Neural cell (in vitro differentiated cells): ENCODE results near the gene HSPA12A. TPM values are rescaled to one million over a fixed set of nuclear protein-coding genes. Genes with fewer than 3 reads are reported as not detected.

Experiments
- H2AFZ ChIP-seq: fragments of 200-600, 300-800 bp; sonication (generic), shearing (Covaris generic); 2 replicates; pipeline ENCODE4 v1.6.0; 2014; ENCODE audit warnings: low read depth, mild to moderate bottlenecking, antibody characterized with exemption, low read length, moderate library complexity
- H3F3A ChIP-seq: fragments of 200-600 bp; shearing (Covaris generic); 2 replicates; pipeline ENCODE4 v1.6.1; 2016; ENCODE audit warnings: mild to moderate bottlenecking, moderate library complexity, mixed read lengths, antibody characterized with exemption, low read length; ENCODE audit not compliant: insufficient read depth, poor library complexity, severe bottlenecking
- H3K27ac ChIP-seq: fragments of 200-600, 300-800 bp; sonication (generic), shearing (Covaris generic); 2 replicates; pipeline ENCODE4 v1.5.1; 2014; ENCODE audit warnings: mild to moderate bottlenecking, low read length, moderate library complexity
- H3K27me3 ChIP-seq: fragments of 300-800, 200-600 bp; sonication (generic), shearing (Covaris generic); 2 replicates; pipeline ENCODE4 v1.6.0; 2014; ENCODE audit warnings: mild to moderate bottlenecking, low read depth, low read length, moderate library complexity; ENCODE audit not compliant: insufficient read depth
- H3K36me3 ChIP-seq: fragments of 300-800, 200-600 bp; sonication (generic), shearing (Covaris generic); 2 replicates; pipeline ENCODE4 v1.5.1; 2014; ENCODE audit warnings: mild to moderate bottlenecking, antibody characterized with exemption, low read length, moderate library complexity; ENCODE audit not compliant: insufficient read depth
- H3K4me2 ChIP-seq: fragments of 300-800, 200-600 bp; sonication (generic), shearing (Covaris generic); 2 replicates; pipeline ENCODE4 v1.6.0; 2014; ENCODE audit warnings: mild to moderate bottlenecking, low read length
- H3K4me3 ChIP-seq: fragments of 300-800, 200-600 bp; sonication (generic), shearing (Covaris generic); 2 replicates; pipeline ENCODE4 v1.5.1; 2014; ENCODE audit warnings: mild to moderate bottlenecking, low read length, moderate library complexity
- H3K79me2 ChIP-seq: fragments of 200-600 bp; shearing (Covaris generic); replicated peaks from 2 replicates; pipeline ENCODE4 v1.6.0; 2014; ENCODE audit warnings: mild to moderate bottlenecking, low read length, moderate library complexity; ENCODE audit not compliant: insufficient read depth
- H3K9ac ChIP-seq: fragments of 300-800, 200-600 bp; sonication (generic), shearing (Covaris generic); 2 replicates; pipeline ENCODE4 v1.6.1; 2016; ENCODE audit warnings: mild to moderate bottlenecking, low read length, mixed read lengths
- H3K9me2 ChIP-seq: fragments of 200-600 bp; shearing (Covaris generic); 2 replicates; pipeline ENCODE4 v1.6.1; 2016; ENCODE audit warnings: mild to moderate bottlenecking, low read length, mixed read lengths; ENCODE audit not compliant: insufficient read depth
- H3K9me3 ChIP-seq: fragments of 200-600, 300-800 bp; sonication (generic), shearing (Covaris generic); 2 replicates; pipeline ENCODE4 v1.6.1; 2016; ENCODE audit warnings: mild to moderate bottlenecking, mixed run types, low read length, moderate library complexity, mixed read lengths
- H4K20me1 ChIP-seq: fragments of 200-600 bp; shearing (Covaris generic); 2 replicates; pipeline ENCODE4 v1.6.1; 2016; ENCODE audit warnings: mild to moderate bottlenecking, mixed run types; ENCODE audit not compliant: insufficient read depth
- EP300 ChIP-seq: fragments of 450-650 bp; conservative IDR thresholded peaks from 2 replicates; pipeline ENCODE4 v1.6.1; 2014; ENCODE audit warnings: antibody characterized with exemption, mild to moderate bottlenecking, moderate library complexity; ENCODE audit not compliant: poor library complexity, severe bottlenecking
- EZH2 ChIP-seq: fragments of 200-600, 300-800 bp; shearing (Covaris generic), sonication (generic); IDR thresholded peaks from 2 replicates; pipeline ENCODE4 v1.6.1; 2014; ENCODE audit warnings: antibody characterized with exemption, low read length, borderline replicate concordance, mild to moderate bottlenecking; ENCODE audit not compliant: insufficient read depth, poor library complexity, severe bottlenecking
- MXI1 ChIP-seq: fragments of 450-650 bp; conservative IDR thresholded peaks from 2 replicates; pipeline ENCODE4 v1.6.1; 2014; ENCODE audit warnings: antibody characterized with exemption, mild to moderate bottlenecking; ENCODE audit not compliant: poor library complexity, severe bottlenecking
- POLR2AphosphoS5 ChIP-seq: IDR thresholded peaks from 2 replicates; pipeline ENCODE4 v1.6.1; 2012
- RAD21 ChIP-seq: fragments of 450-650 bp; conservative IDR thresholded peaks from 2 replicates; pipeline ENCODE4 v1.6.1; 2014; ENCODE audit warnings: antibody characterized with exemption, mild to moderate bottlenecking, moderate library complexity
- REST ChIP-seq: IDR thresholded peaks from 2 replicates; pipeline ENCODE4 v1.6.1; 2012; ENCODE audit warnings: borderline replicate concordance
- SMC3 ChIP-seq: fragments of 450-650 bp; conservative IDR thresholded peaks from 2 replicates; pipeline ENCODE4 v1.6.1; 2014; ENCODE audit warnings: antibody characterized with exemption, mild to moderate bottlenecking, moderate library complexity; ENCODE audit not compliant: poor library complexity
- TAF1 ChIP-seq: IDR thresholded peaks from 2 replicates; pipeline ENCODE4 v1.6.1; 2012; ENCODE audit warnings: low read depth
- polyA plus RNA-seq: library from polyadenylated mRNA; depleted of rRNA; stranded (reverse); fragments of >200 nt; gene quantifications from 2 replicates; pipeline ENCODE4 v1.2.3, GENCODE V29; 2014
- TF ChIP-seq, protein P1 (sequence below): fragments of 450-650 bp; IDR thresholded peaks from 2 replicates; pipeline ENCODE4 v1.5.1; 2014; ENCODE audit warnings: antibody characterized with exemption, mild to moderate bottlenecking, moderate library complexity; ENCODE audit not compliant: poor library complexity, severe bottlenecking

The HSPA12A gene
- polyA plus RNA-seq, 1 donor from 2014 or later: 5.9 TPM

DNA sequence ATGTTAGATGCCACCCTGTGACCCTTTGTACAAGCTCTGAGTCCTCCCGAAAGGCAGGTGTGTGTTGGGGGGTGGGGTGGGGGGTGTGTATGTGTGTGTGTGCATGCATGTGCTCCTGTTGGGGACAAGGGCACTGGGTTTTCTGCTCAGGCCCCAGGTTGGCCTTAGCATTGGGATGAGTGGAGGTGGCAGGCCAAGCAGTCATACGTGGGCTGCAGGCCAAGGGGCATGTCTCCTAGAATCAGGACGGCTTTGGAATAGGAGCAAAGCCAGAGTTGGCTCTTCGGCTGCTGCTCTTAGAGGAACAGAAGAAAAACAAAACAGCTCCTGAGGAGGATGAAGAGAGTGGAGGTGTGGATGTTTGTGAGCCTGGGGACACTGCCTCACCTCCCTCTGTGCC is 26.0 kb downstream of the HSPA12A start:
- TF ChIP-seq MXI1 (no peak), SMC3 (no peak), REST (no peak), EP300 (no peak), TAF1 (no peak)
- H3K9me3 ChIP-seq: no peaks in the 10 kb centered on the region
- no peak overlapping the region for H3K27ac ChIP-seq
- H4K20me1 ChIP-seq: no peaks in the 10 kb centered on the region
- no peaks in the 10 kb centered on the region for H3K79me2 ChIP-seq
- no peaks in the 10 kb centered on the region for H3K27me3 ChIP-seq
- H3F3A ChIP-seq: no peaks in the 10 kb centered on the region
- H3K36me3 ChIP-seq: no peaks in the 10 kb centered on the region
- no peak overlapping the region for H3K4me2 ChIP-seq
- no peak overlapping the region for H3K4me3 ChIP-seq
- no peaks in the 10 kb centered on the region for H3K9me2 ChIP-seq
- no peak overlapping the region for H3K9ac ChIP-seq
- no peak overlapping the region for H2AFZ ChIP-seq

GRCh38 chr10:116715839-116716377 is 26.5 kb downstream of the HSPA12A start:
- Histone ChIP-seq H3K79me2 (no peaks in the 10 kb centered on the region), H4K20me1 (no peaks in the 10 kb centered on the region)

More at GRCh38 chr10:116715839-116716377, 26.5 kb downstream of the HSPA12A start:
- H3K4me2 ChIP-seq: no peak overlapping the region
- H3F3A ChIP-seq: no peaks in the 10 kb centered on the region
- H3K9ac ChIP-seq: no peak overlapping the region
- no peaks in the 10 kb centered on the region for H3K36me3 ChIP-seq
- no peaks in the 10 kb centered on the region for H3K9me3 ChIP-seq
- H3K4me3 ChIP-seq: no peak overlapping the region
- H3K27ac ChIP-seq: no peak overlapping the region
- no peaks in the 10 kb centered on the region for H3K9me2 ChIP-seq
- TF ChIP-seq RAD21: no peak
- TF ChIP-seq REST: no peak
- no peak for TF ChIP-seq TAF1
- no peak for TF ChIP-seq EZH2
- no peak for TF ChIP-seq MXI1
- TF ChIP-seq SMC3: no peak
- no peak for TF ChIP-seq POLR2AphosphoS5
- TF ChIP-seq EP300: no peak
- TF ChIP-seq, protein P1, sequence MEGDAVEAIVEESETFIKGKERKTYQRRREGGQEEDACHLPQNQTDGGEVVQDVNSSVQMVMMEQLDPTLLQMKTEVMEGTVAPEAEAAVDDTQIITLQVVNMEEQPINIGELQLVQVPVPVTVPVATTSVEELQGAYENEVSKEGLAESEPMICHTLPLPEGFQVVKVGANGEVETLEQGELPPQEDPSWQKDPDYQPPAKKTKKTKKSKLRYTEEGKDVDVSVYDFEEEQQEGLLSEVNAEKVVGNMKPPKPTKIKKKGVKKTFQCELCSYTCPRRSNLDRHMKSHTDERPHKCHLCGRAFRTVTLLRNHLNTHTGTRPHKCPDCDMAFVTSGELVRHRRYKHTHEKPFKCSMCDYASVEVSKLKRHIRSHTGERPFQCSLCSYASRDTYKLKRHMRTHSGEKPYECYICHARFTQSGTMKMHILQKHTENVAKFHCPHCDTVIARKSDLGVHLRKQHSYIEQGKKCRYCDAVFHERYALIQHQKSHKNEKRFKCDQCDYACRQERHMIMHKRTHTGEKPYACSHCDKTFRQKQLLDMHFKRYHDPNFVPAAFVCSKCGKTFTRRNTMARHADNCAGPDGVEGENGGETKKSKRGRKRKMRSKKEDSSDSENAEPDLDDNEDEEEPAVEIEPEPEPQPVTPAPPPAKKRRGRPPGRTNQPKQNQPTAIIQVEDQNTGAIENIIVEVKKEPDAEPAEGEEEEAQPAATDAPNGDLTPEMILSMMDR: no peak
- no peak overlapping the region for H2AFZ ChIP-seq
- H3K27me3 ChIP-seq: no peaks in the 10 kb centered on the region
